ENCODE data around the gene TMEM273.

Gene TMEM273

DNA sequence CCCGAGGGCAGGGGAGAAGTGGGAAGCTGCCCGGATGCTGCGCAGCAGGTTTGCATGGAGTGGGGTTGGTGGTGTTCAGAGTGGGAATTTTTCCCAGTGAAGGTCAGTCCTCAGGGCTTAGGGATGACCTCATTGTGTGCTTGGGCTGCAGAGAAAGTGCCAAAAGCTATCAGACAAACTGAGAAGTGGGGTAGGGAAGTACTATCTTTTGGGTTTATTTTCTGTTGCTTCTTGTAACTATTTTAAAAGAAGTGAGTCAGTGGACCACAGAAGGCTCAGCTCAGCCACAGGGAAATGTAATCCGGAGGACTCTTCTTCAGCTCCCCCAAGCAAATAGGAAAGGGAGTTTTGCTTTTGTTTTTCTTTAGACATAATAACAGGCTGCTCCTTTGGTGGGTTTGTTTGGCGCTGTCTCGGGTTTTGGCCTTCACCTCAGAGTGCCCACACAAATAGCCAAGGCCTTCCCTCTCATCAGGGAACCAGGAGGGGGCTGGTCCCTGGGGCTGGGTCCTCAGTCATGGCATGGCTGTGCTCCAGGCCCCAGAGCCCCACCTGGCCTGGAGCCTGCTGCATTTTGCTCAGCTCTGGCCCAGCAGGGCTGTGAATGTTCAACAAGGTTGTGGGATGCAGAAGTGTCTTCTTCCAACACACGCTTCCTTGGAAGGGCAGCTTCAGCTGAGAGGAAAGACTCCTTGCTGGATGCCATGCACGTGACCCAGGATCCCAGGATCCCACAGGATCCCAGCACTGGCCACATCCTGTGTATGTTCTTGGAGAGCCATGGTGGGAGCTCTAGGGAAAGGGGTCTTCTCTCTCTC, 49.0 kb downstream of the TMEM273 start:
- DNase-seq = no peak

GRCh38 chr10:49138361-49138891, 49.8 kb downstream of the TMEM273 start:
- no peak for DNase-seq

DNA sequence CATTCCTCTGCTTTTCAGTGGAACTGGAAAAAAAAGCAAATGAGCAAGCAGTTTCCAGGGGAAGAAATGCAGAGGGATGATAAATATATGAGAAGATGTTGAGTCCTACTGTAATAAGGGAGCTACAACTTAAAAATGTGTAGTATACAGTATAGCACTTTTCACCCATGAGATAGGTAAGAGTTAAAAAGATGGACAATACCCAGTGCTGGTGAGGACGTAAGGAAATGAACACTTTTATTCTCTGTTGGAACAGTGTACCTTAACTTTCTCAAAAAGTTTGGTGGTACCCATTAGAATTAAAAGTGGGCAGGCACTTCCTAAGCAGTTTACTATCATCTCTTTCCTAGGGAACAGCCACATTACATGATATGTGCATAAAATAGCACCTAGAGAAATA, 51.7 kb downstream of the TMEM273 start:
- DNase-seq = no peak

DNA sequence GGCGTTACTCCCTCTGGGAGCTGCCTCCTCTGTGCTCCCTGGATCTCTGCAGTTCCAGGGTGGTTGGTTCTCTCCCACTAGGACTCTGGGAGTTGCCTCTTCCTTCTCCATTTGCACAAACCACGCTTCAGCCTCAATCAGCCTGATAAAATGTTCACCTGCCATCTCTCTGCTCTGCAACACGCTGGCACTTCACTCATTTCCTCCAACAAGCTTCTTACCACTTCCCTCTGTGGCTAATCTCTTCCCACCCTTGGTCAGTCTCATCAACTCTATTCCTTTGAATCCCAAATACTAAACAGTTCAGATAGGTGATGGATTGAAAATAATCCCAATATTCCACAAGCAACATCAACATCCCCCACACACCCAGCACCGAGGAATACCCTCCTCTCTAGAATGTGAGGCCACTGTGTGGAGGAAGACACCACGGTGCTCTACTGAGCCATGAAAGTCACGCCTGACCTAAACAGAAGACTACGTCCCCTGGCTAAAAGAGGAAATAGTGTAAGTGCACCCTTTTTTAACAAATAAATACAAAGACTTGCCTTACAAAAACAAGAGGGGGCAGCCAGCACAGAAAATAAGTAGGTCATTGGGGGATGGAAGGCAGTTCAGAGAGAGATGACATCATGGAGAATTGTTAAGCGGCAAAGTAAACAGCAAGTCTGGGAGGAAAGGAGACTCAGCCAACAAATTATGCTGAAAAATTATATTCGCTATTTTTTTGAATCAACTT, 52.4 kb downstream of the TMEM273 start:
- DNase-seq = no peak

DNA sequence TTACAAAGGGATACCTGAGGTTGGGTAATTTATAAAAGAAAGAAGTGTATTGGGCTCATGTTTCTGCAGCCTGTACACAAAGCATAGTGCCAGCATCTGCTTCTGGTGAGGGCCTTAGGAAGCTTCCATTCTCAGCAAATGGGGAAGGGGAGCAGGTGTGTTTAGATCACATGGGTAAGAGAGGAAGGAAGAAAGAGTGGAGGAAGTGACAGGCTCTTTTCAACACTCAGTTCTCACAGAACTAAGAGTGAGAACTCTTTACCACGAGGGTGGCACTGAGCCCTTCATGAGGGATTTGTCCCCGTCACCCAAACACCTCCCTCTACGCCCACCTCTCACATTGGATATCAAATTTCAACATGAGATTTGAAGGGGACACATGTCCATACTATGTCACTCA, 53.9 kb downstream of the TMEM273 start:
- DNase-seq = no peak

GRCh38 chr10:49133706-49134248, 54.4 kb downstream of the TMEM273 start, which contains the start of gene FAM170B:
Gene FAM170B, minus strand, starts transcription at chr10:49134021. Its CDS starts 103 bp downstream, at chr10:49133918.
- no peak for DNase-seq

- DNase-seq = no peak
Measured at GRCh38 chr10:49132362-49132737, 55.8 kb downstream of the TMEM273 start.

- no peak for DNase-seq
Measured at GRCh38 chr10:49131507-49132361, 56.5 kb downstream of the TMEM273 start.

- DNase-seq = no peak
Measured at GRCh38 chr10:49129376-49129775, 58.8 kb downstream of the TMEM273 start.

- no peak for DNase-seq
Measured at GRCh38 chr10:49128854-49129253, 59.3 kb downstream of the TMEM273 start.

GRCh38 chr10:49123981-49124950, 63.9 kb downstream of the TMEM273 start:
- peak; percentile 3 for DNase-seq

DNA sequence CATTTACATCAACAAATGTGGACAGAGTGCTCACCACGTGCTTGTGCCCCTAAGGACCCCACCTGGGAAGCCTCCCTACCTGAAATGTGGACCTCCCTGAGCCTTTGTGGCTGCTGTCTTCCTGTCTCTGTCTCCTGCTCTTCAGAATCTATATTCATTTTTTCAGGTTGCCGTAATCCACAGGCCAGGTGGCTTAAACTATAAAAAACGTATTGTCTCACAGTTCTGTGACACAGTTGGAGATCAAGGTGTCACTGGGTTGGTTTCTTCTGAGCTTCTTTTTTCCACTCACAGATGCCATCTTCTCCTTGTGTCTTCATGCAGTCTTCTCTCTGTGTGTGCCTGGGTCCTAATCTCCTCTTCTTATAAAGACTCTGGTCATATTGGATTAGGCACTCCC, 67.3 kb downstream of the TMEM273 start:
- DNase-seq = no peak

- no peak for DNase-seq
Measured at GRCh38 chr10:49119746-49120145, 68.4 kb downstream of the TMEM273 start.

- no peak for DNase-seq
Measured at GRCh38 chr10:49118430-49119074, 69.6 kb downstream of the TMEM273 start.

DNA sequence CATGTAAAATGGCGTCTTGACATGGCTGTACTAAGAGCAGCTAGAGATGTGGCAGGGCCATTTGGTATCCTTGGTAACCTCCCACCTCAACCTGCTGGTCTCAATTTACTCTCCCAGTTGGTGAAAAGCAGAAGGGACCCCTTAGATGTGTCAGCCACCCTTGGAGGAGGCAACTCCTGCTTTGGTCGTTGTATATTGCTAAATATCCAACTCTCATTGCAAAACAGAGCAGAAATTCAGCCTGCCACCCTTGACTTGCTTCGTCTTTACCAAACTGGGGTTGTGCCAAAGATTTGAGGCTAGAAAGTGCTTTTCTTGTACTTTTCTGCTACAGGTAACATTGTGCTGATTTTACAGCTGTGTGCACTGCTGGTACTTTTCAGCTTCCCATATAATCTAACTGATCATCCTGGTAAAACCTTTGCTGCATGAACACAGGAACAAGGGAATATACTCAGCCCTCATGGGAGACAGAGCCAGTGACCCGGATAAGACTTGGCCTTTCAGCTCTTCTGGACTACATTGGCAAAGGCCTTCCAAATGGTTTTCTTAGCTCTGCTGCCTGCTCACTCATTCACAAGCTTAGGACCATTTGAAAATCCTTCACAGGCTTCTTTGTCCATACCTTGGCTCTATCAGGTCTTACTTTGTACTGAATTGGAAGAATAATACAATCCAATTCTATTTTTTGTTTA, 70.7 kb downstream of the TMEM273 start:
- DNase-seq = no peak

GRCh38 chr10:49116509-49117375, 71.4 kb downstream of the TMEM273 start:
- no peak for DNase-seq

DNA sequence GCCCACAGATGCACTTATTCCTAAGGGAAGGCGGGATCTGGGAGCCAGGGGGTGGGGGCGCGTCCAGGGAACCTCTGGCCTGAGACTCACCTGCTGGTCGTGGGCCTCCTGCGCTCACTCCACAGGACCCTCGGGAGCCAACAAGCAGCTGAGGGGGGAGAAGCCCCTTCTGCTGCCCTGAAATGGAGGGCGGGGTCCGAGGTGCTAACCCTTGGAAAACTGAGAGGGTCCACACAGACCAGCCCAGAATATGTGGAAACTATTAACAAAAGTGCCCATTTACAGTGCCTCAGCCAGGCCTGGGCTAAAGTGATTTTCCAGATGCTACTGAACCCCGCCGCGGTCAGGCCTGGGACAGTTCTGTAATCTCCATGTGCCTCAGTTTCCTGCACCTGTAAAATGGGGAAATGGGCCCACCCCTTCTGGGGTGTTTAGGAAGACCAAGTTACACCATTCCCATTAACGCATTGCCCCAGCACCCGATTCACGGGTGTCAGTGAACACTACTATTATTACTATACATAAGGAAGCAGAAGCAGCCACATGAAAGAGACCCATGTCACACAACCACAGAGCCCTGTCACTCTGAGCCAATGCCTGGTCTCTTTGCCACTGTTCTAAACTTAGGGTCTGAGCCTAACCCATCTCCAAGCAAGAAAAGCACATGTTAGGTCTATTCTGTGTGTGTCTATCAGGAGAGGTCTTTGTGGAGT, 72.2 kb downstream of the TMEM273 start:
- no peak for DNase-seq

DNA sequence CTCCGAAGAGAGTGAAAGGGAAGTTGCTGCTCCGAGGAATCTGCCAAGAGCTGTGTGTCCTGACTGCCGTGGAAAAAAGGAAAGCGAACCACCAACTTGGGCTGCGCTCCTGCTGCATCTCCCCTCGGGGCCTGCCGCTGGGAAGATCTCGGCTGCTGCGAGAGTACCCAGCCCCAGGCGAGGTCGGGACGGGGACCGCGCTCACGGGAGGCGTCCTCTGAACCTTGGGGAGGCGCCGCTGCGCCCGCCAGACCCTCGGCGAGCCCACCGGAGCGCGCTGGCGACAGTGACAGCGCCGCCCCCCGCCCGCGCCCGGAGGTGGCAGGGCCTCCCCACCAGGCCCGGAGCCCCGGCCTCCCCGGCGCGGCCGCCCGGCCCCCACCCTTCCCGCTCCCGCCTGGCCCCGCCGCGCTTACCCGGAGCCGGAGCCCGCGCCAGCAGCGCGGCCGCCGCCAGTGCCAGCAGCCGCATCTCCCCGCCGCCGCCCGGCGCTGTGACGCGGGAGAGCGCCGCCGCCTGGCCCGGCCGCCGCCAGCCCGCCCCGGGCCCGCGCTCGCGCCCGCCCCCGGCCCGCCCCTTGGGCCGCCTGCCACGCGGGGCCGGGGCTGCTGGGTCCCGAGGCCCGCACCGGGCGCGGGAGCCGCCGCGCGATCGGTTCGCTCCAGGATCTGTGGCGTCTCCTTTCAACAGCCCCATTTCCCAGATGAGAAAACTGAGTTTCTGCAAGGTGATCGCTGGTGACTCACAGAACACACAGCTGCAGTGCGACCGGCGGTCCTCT, 73.0 kb downstream of the TMEM273 start, which contains the start of gene VSTM4:
TSS of gene VSTM4 (minus strand) at position 508 of the 781 bp plus-strand sequence. CDS start at position 471, 37 bp downstream.
- no peak for DNase-seq
